Tibial nerve (tissue), 4 donors: ENCODE data around the gene FAM222B. TPM values are rescaled to one million over a fixed set of nuclear protein-coding genes. Genes with fewer than 3 reads are reported as not detected.

Source experiments
- DNase-seq, 2 donors: peaks; one replicate each; pipeline ENCODE4 v3.0.0-alpha.2; 2019; ENCODE audit warnings: low spot score in 2 of 2
- H3K27ac ChIP-seq, 4 donors: fragments of 200-600 bp; sonication (generic) in 3 of 4; one replicate each; pipeline ENCODE4 v1.5.1; 2017 to 2019; ENCODE audit warnings: mild to moderate bottlenecking in 1 of 4
- H3K27me3 ChIP-seq, 2 donors: fragments of 200-600 bp; sonication (generic) in 1 of 2; one replicate each; pipeline versions ENCODE4 v1.5.1 to v1.6.0; 2017 to 2019
- H3K36me3 ChIP-seq, 3 donors: fragments of 200-600 bp; sonication (generic); one replicate each; pipeline ENCODE4 v1.5.1; 2018 to 2019
- H3K4me1 ChIP-seq, 4 donors: fragments of 200-600 bp; sonication (generic) in 3 of 4; one replicate each; pipeline ENCODE4 v1.5.1; 2017 to 2019
- H3K4me3 ChIP-seq, 4 donors: fragments of 200-600 bp; sonication (generic) in 3 of 4; one replicate each; pipeline ENCODE4 v1.5.1; 2017 to 2019; ENCODE audit warnings: mild to moderate bottlenecking in 1 of 4, moderate library complexity in 1 of 4
- H3K9me3 ChIP-seq, 4 donors: fragments of 200-600 bp; sonication (generic) in 3 of 4; one replicate each; pipeline ENCODE4 v1.5.1; 2017 to 2019
- CTCF ChIP-seq, 5 experiments: fragments of 200-600 bp in 3 of 5; fragments of 450-650 bp in 2 of 5; sonication (generic) in 3 of 5; IDR thresholded peaks; one replicate each; pipeline ENCODE4 v1.5.1; 2016 to 2019; ENCODE audit warnings: antibody characterized with exemption in 5 of 5, mild to moderate bottlenecking in 3 of 5, moderate library complexity in 2 of 5
- EP300 ChIP-seq, 2 donors: sonication (generic); formaldehyde crosslinking; IDR thresholded peaks; one replicate each; pipeline ENCODE4 v1.6.1; 2017; ENCODE audit warnings: antibody characterized with exemption in 2 of 2, mild to moderate bottlenecking in 1 of 2
- POLR2A ChIP-seq, 2 donors: fragments of 450-650 bp; IDR thresholded peaks; one replicate each; pipeline ENCODE4 v1.6.1; 2017; ENCODE audit warnings: antibody characterized with exemption in 2 of 2, mild to moderate bottlenecking in 2 of 2, moderate library complexity in 2 of 2
- WGBS, 2 donors: methylation state at CpG; one replicate each; pipeline ENCODE4 v1.1.5; 2018; 5-methylcytosine and 5-hydroxymethylcytosine counted together
- total RNA-seq, 4 donors: library from RNA; depleted of rRNA; stranded (reverse); fragments of >200 nt; gene quantifications; one replicate each; pipeline ENCODE4 v1.1.0, GENCODE V29; 2016

FAM222B gene
- total RNA-seq, 4 donors from 2014 or later = 6.1 to 17.1 (median 11.4) TPM

GRCh38 chr17:28750178-28751047 is 92.2 kb downstream of the FAM222B start:
- H3K36me3 ChIP-seq = peaks cover 0 to 49% (median 0%) of the 10 kb centered on the region in 3 donors
- no peaks in the 10 kb centered on the region for H3K9me3 ChIP-seq
- peaks cover 0 to 59% (median 24%) of the 10 kb centered on the region in 4 donors for H3K4me1 ChIP-seq
- no peaks in the 10 kb centered on the region for H3K27me3 ChIP-seq
- H3K4me3 ChIP-seq = no peak overlapping the region
- TF ChIP-seq POLR2A (IDR thresholded peaks at IDR 0.05) = no peak
- TF ChIP-seq EP300 (IDR thresholded peaks at IDR 0.05) = peak; percentile 28 to 72
- peak; percentile 99 to 100 (median 99) for TF ChIP-seq CTCF (IDR thresholded peaks at IDR 0.05)
- WGBS, 2 donors = 34 to 35% methylated on average over 20 of the region's 20 CpGs
- peak overlapping the region in 1 of 4 donors; percentile 61 for H3K27ac ChIP-seq
- DNase-seq = peak; percentile 96 to 98

GRCh38 chr17:28749516-28750177 is 92.9 kb downstream of the FAM222B start:
- no peaks in the 10 kb centered on the region for H3K9me3 ChIP-seq
- H3K27me3 ChIP-seq = no peaks in the 10 kb centered on the region
- H3K4me3 ChIP-seq = no peak overlapping the region
- WGBS, 2 donors = 40 to 60% methylated on average over 9 to 11 of the region's 11 CpGs
- DNase-seq = no peak
- TF ChIP-seq EP300 (IDR thresholded peaks at IDR 0.05) = no peak
- no peak for TF ChIP-seq CTCF (IDR thresholded peaks at IDR 0.05)
- no peak for TF ChIP-seq POLR2A (IDR thresholded peaks at IDR 0.05)
- peak overlapping the region in 3 of 4 donors; percentile 52 to 72 (median 61) for H3K27ac ChIP-seq
- H3K4me1 ChIP-seq = peaks cover 0 to 62% (median 28%) of the 10 kb centered on the region in 4 donors
- H3K36me3 ChIP-seq = peaks cover 0 to 49% (median 0%) of the 10 kb centered on the region in 3 donors

GRCh38 chr17:28748852-28749515 is 93.6 kb downstream of the FAM222B start:
- TF ChIP-seq CTCF (IDR thresholded peaks at IDR 0.05) (no peak), EP300 (IDR thresholded peaks at IDR 0.05) (no peak), POLR2A (IDR thresholded peaks at IDR 0.05) (no peak)
- Histone ChIP-seq H3K36me3 (peaks cover 0 to 49% (median 0%) of the 10 kb centered on the region in 3 donors), H3K27ac (peak overlapping the region in 3 of 4 donors; percentile 52 to 93 (median 72)), H3K27me3 (no peaks in the 10 kb centered on the region), H3K9me3 (no peaks in the 10 kb centered on the region), H3K4me3 (no peak overlapping the region), H3K4me1 (peaks cover 0 to 64% (median 28%) of the 10 kb centered on the region in 4 donors)
- WGBS, 2 donors = 58 to 66% methylated on average over 17 to 18 of the region's 18 CpGs
- DNase-seq = no peak

- no peak for TF ChIP-seq POLR2A (IDR thresholded peaks at IDR 0.05)
- TF ChIP-seq EP300 (IDR thresholded peaks at IDR 0.05) = no peak
- no peak for TF ChIP-seq CTCF (IDR thresholded peaks at IDR 0.05)
- H3K9me3 ChIP-seq = no peaks in the 10 kb centered on the region
- H3K36me3 ChIP-seq = peaks cover 0 to 49% (median 0%) of the 10 kb centered on the region in 3 donors
- peaks cover 0 to 69% (median 32%) of the 10 kb centered on the region in 4 donors for H3K4me1 ChIP-seq
- 81 to 83% methylated on average over 12 to 16 of the region's 18 CpGs for WGBS, 2 donors
- H3K4me3 ChIP-seq = no peak overlapping the region
- no peak for DNase-seq
- peak overlapping the region in 3 of 4 donors; percentile 93 to 100 (median 99) for H3K27ac ChIP-seq
- H3K27me3 ChIP-seq = no peaks in the 10 kb centered on the region
Measured at GRCh38 chr17:28747801-28748750, 94.5 kb downstream of the FAM222B start.
